Measurements from ENCODE around the gene SDSL. TPM values are rescaled to one million over a fixed set of nuclear protein-coding genes. Genes with fewer than 3 reads are reported as not detected.

Gene SDSL
- total and polyA plus RNA-seq, 2 of the 13 experiments (the other 11 are each of a cell fraction or from before 2014, with no cell fraction given) = 1.2 to 1.7 TPM

- intact Hi-C loops (cut with micrococcal nuclease; ENCODE audit: unreplicated experiment) = no loop called here
- ATAC-seq (no peak), FAIRE-seq (no peak), DNase-seq (ENCODE audit: low spot score) (no peak)
- no TSS peak for BruUV-seq (replicated peaks)
- H3K4me2 ChIP-seq (ENCODE audit: low read depth, low read length) = no peak overlapping the region
- H3K36me3 ChIP-seq (replicated peaks in 1 of 2; ENCODE audit: control insufficient read depth in 1 of 2, insufficient read depth in 2 of 2, low read length in 2 of 2) = no peaks in the 10 kb centered on the region
- no peak overlapping the region for H3K9ac ChIP-seq (ENCODE audit: insufficient read depth, low read depth, low read length)
- H3K27ac ChIP-seq (ENCODE audit: extremely low read length, insufficient read depth, low read length) = no peak overlapping the region
- H3K27me3 ChIP-seq (ENCODE audit: control insufficient read depth in 1 of 2, insufficient read depth in 2 of 2, low read length in 2 of 2) = peaks cover 0 to 14% of the 10 kb centered on the region in 2 experiments; a peak in 2 of 5 replicates
- no peaks in the 10 kb centered on the region for H3K4me1 ChIP-seq (ENCODE audit: insufficient read depth, low read length)
- ChIA-PET POLR2A (no interaction called here), CTCF (ENCODE audit: low intra/inter-chr PET ratio, low total read pairs) (no interaction called here)
- H3K79me2 ChIP-seq (ENCODE audit: insufficient read depth, low read length) = no peaks in the 10 kb centered on the region
- TF ChIP-seq ZNF12 (CRISPR knock-in tag; IDR thresholded peaks at IDR 0.05) = peak; percentile 89
- peak; percentile 39; the same call in 1 of the 2 replicates for TF ChIP-seq SRF (IDR thresholded peaks at IDR 0.05; ENCODE audit: low read depth, low read length)
- no peak for TF ChIP-seq AHR (CRISPR knock-in tag; IDR thresholded peaks at IDR 0.05)
- no peaks in the 10 kb centered on the region for H4K20me1 ChIP-seq (ENCODE audit: insufficient read depth, low read length)
- H3K4me3 ChIP-seq (replicated peaks in 1 of 3; ENCODE audit: insufficient read depth in 1 of 3, low read depth in 2 of 3, low read length in 3 of 3) = no peak overlapping the region
- no peaks in the 10 kb centered on the region for H3K9me3 ChIP-seq (ENCODE audit: low read length)
- in situ Hi-C loops (cut with HindIII; ENCODE audit: extremely low pct_ligation_motif_present, low pct_unique_long_range_greater_than_20kb) = no loop called here
- no peak overlapping the region for H2AFZ ChIP-seq (ENCODE audit: low read length)
- 11% methylated on average over 6 of the region's 6 CpGs for WGBS (ENCODE audit: low lambda C conversion rate)
Observed at GRCh38 chr12:113445544-113446171, 23.5 kb downstream of the SDSL start.

DNA sequence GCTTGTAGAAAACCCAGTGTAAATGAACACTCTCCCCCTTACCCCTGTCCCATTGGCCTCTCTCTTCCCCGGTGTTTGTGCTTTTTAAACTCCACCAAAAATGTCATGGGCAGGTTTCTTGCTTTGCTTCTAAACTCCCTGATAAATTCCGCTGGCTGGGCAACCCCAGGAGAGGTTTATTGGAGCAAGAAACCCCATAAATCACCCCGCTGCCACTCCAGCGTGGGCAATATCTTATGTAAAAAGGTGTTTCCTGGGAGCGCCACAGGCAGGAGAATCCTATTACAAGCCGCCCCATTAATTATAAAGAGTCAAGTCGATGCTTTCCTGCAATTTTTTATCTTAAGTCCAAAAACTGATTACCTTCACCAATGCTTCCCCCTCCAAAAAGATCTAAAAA is 26.7 kb downstream of the SDSL start:
- Histone ChIP-seq H3K27ac (ENCODE audit: extremely low read length, insufficient read depth, low read length) (no peak overlapping the region), H3K4me3 (replicated peaks in 1 of 3; ENCODE audit: insufficient read depth in 1 of 3, low read depth in 2 of 3, low read length in 3 of 3) (no peak overlapping the region), H3K4me2 (ENCODE audit: low read depth, low read length) (no peak overlapping the region), H2AFZ (ENCODE audit: low read length) (no peak overlapping the region), H3K27me3 (ENCODE audit: control insufficient read depth in 1 of 2, insufficient read depth in 2 of 2, low read length in 2 of 2) (peaks cover 0 to 6% of the 10 kb centered on the region in 2 experiments; a peak in 2 of 5 replicates), H3K9ac (ENCODE audit: insufficient read depth, low read depth, low read length) (no peak overlapping the region), H3K79me2 (ENCODE audit: insufficient read depth, low read length) (no peaks in the 10 kb centered on the region), H4K20me1 (ENCODE audit: insufficient read depth, low read length) (0 out of 2 replicates have a peak, but pooled peaks cover 2% of the 10 kb centered on the region), H3K9me3 (ENCODE audit: low read length) (no peaks in the 10 kb centered on the region), H3K4me1 (ENCODE audit: insufficient read depth, low read length) (no peaks in the 10 kb centered on the region), H3K36me3 (replicated peaks in 1 of 2; ENCODE audit: control insufficient read depth in 1 of 2, insufficient read depth in 2 of 2, low read length in 2 of 2) (no peaks in the 10 kb centered on the region)
- FAIRE-seq (no peak), ATAC-seq (no peak), DNase-seq (ENCODE audit: low spot score) (no peak)
- BruUV-seq (replicated peaks) = no TSS peak
- in situ Hi-C loops (cut with HindIII; ENCODE audit: extremely low pct_ligation_motif_present, low pct_unique_long_range_greater_than_20kb) = no loop called here
- ChIA-PET CTCF (ENCODE audit: low intra/inter-chr PET ratio, low total read pairs) (no interaction called here), POLR2A (no interaction called here)
- intact Hi-C loops (cut with micrococcal nuclease; ENCODE audit: unreplicated experiment) = no loop called here
- 41% methylated on average over 7 of the region's 7 CpGs for WGBS (ENCODE audit: low lambda C conversion rate)
- TF ChIP-seq GABPA (IDR thresholded peaks at IDR 0.05; ENCODE audit: low read depth, low read length) (no peak), GABPA (CRISPR knock-in tag; IDR thresholded peaks at IDR 0.05; ENCODE audit: low read depth) (no peak), ZNF780A (CRISPR knock-in tag; IDR thresholded peaks at IDR 0.05) (no peak), HDAC2 (CRISPR knock-in tag; IDR thresholded peaks at IDR 0.05) (no peak), ZNF850 (CRISPR knock-in tag; conservative IDR thresholded peaks at IDR 0.05) (no peak), ZNF225 (CRISPR knock-in tag; IDR thresholded peaks at IDR 0.05) (no peak), PAWR (CRISPR knock-in tag; IDR thresholded peaks at IDR 0.05; ENCODE audit: borderline replicate concordance) (no peak), SIX4 (CRISPR knock-in tag; IDR thresholded peaks at IDR 0.05) (no peak), FOXM1 (CRISPR knock-in tag; IDR thresholded peaks at IDR 0.05) (no peak), ETS1 (CRISPR knock-in tag; IDR thresholded peaks at IDR 0.05) (no peak), ZNF562 (CRISPR knock-in tag; IDR thresholded peaks at IDR 0.05; ENCODE audit: borderline replicate concordance) (no peak), SATB2 (CRISPR knock-in tag; IDR thresholded peaks at IDR 0.05) (no peak), DMTF1 (CRISPR knock-in tag; IDR thresholded peaks at IDR 0.05) (no peak)
- TF ChIP-seq, protein P1, sequence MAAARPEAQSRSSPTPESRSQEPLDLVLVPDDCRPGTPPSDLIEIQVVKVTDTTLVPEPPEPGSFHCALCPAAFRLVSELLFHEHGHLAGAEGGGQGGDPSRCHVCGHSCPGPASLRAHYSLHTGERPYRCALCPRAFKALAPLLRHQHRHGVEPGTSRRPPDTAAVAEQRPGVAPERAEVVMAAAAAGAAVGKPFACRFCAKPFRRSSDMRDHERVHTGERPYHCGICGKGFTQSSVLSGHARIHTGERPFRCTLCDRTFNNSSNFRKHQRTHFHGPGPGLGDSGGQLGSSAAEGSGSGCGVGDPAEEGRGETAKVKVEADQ (CRISPR knock-in tag; IDR thresholded peaks at IDR 0.05; ENCODE audit: borderline replicate concordance) = no peak
